Endothelial cell of umbilical vein (primary cell): Measurements from ENCODE around the gene MAG. TPM values are rescaled to one million over a fixed set of nuclear protein-coding genes. Genes with fewer than 3 reads are reported as not detected.

ENCODE experiments used
- BruUV-seq: library from RNA; stranded (reverse); fragments of 400-500 nt; replicated peaks from 2 replicates; lab custom pipeline; 2021; lab: Mats Ljungman, UMichigan
- CTCF ChIA-PET: fragments of 300-600, 350-600 bp; sonication (Branson Sonifier 250); formaldehyde crosslinking; loops from one replicate; lab custom pipeline; 2021; ENCODE audit warnings: antibody characterized with exemption, inconsistent platforms; lab: Charles Lee
- POLR2A ChIA-PET: fragments of 300-600, 350-600 bp; sonication (Branson Sonifier 250); formaldehyde crosslinking; loops from one replicate; lab custom pipeline; 2021; ENCODE audit warnings: antibody characterized with exemption, inconsistent platforms; lab: Charles Lee
- DNase-seq: peaks from one replicate; pipeline ENCODE4 v3.0.0-alpha.2; 2011; ENCODE audit warnings: low read depth, low spot score
- FAIRE-seq: peaks from 2 replicates; lab custom pipeline; 2011; peaks lifted over from hg19 to GRCh38; lab: Jason Lieb, UNC
- H2AFZ ChIP-seq: 2 replicates; pipeline ENCODE4 v1.6.0; 2012; ENCODE audit warnings: low read depth, low read length, control low read depth, inconsistent platforms
- H3K27ac ChIP-seq: 2 replicates; pipeline ENCODE4 v1.5.1; 2011; ENCODE audit warnings: low read depth, mild to moderate bottlenecking, control low read depth, low read length, moderate library complexity; ENCODE audit not compliant: insufficient read depth
- H3K27me3 ChIP-seq, 2 experiments: 2 replicates each; pipeline versions ENCODE4 v1.6.0 to v1.6.1; 2011; ENCODE audit warnings: low read length in 2 of 2, mixed read lengths in 1 of 2; ENCODE audit not compliant: control insufficient read depth in 2 of 2, insufficient read depth in 2 of 2
- H3K36me3 ChIP-seq, 2 experiments: 2 replicates in 1 of 2; 3 replicates in 1 of 2; pipeline ENCODE4 v1.5.1; 2011; ENCODE audit warnings: low read length in 2 of 2, mild to moderate bottlenecking in 1 of 2, moderate library complexity in 1 of 2; ENCODE audit not compliant: control insufficient read depth in 2 of 2, insufficient read depth in 2 of 2; ENCODE audit errors: extremely low read depth in 1 of 2
- H3K4me1 ChIP-seq: 3 replicates; pipeline ENCODE4 v1.5.1; 2011; ENCODE audit warnings: mild to moderate bottlenecking, low read length; ENCODE audit not compliant: control insufficient read depth, insufficient read depth; ENCODE audit errors: extremely low read depth
- H3K4me2 ChIP-seq: 2 replicates; pipeline ENCODE4 v1.6.1; 2011; ENCODE audit warnings: low read length, control low read depth, mixed read lengths; ENCODE audit not compliant: insufficient read depth
- H3K4me3 ChIP-seq, 3 experiments: fragments of 200-600 bp in 1 of 3; sonication (generic), shearing (Covaris generic) in 1 of 3; replicated peaks in 1 of 3; 2 replicates each; pipeline ENCODE4 v1.5.1; 2011 to 2016; ENCODE audit warnings: control low read depth in 3 of 3, low read length in 3 of 3, mild to moderate bottlenecking in 2 of 3, inconsistent platforms in 1 of 3, low read depth in 1 of 3, moderate library complexity in 1 of 3; ENCODE audit not compliant: insufficient read depth in 1 of 3
- H3K79me2 ChIP-seq: 2 replicates; pipeline ENCODE4 v1.6.0; 2012; ENCODE audit warnings: low read length, inconsistent platforms; ENCODE audit not compliant: control insufficient read depth, insufficient read depth
- H3K9ac ChIP-seq: replicated peaks from 2 replicates; pipeline ENCODE3; 2011; ENCODE audit warnings: low read length, control low read depth; ENCODE audit not compliant: insufficient read depth; ENCODE audit errors: extremely low read depth
- H3K9me1 ChIP-seq: replicated peaks from 3 replicates; pipeline ENCODE4 v1.6.0; 2011; ENCODE audit warnings: mild to moderate bottlenecking, low read length; ENCODE audit not compliant: control insufficient read depth, insufficient read depth; ENCODE audit errors: extremely low read depth
- H3K9me3 ChIP-seq: replicated peaks from 2 replicates; pipeline ENCODE4 v1.5.1; 2012; ENCODE audit warnings: low read length, inconsistent platforms; ENCODE audit not compliant: control insufficient read depth, insufficient read depth
- H4K20me1 ChIP-seq: replicated peaks from 2 replicates; pipeline ENCODE3; 2011; ENCODE audit warnings: mild to moderate bottlenecking, low read length; ENCODE audit not compliant: control insufficient read depth, insufficient read depth; ENCODE audit errors: extremely low read depth
- CTCF ChIP-seq, 2 donors: IDR thresholded peaks; 1 replicate in 1 of 2; 2 replicates in 1 of 2; pipeline ENCODE4 v1.5.1; 2011; ENCODE audit warnings: low read length in 2 of 2, mild to moderate bottlenecking in 2 of 2, moderate library complexity in 2 of 2, control low read depth in 1 of 2, inconsistent platforms in 1 of 2, low read depth in 1 of 2; ENCODE audit not compliant: insufficient read depth in 1 of 2; ENCODE audit errors: extremely low read depth in 1 of 2
- EZH2 ChIP-seq: IDR thresholded peaks from 2 replicates; pipeline ENCODE4 v1.6.1; 2012; ENCODE audit warnings: borderline replicate concordance, low read depth, mild to moderate bottlenecking, moderate library complexity, low read length, inconsistent platforms; ENCODE audit not compliant: severe bottlenecking
- FOS ChIP-seq: IDR thresholded peaks from 2 replicates; pipeline ENCODE4 v1.6.1; 2011; ENCODE audit warnings: mild to moderate bottlenecking, low read length, moderate library complexity, borderline replicate concordance; ENCODE audit not compliant: insufficient read depth
- GATA2 ChIP-seq: IDR thresholded peaks from 2 replicates; pipeline ENCODE4 v1.7.0; 2011; ENCODE audit warnings: low read depth, mild to moderate bottlenecking, moderate library complexity, mixed read lengths, low read length; ENCODE audit not compliant: insufficient read length, insufficient read depth
- JUN ChIP-seq: IDR thresholded peaks from 2 replicates; pipeline ENCODE4 v1.6.1; 2011; ENCODE audit warnings: borderline replicate concordance, low read depth; ENCODE audit not compliant: insufficient read length, insufficient read depth
- MYC ChIP-seq: IDR thresholded peaks from one replicate; pipeline ENCODE4 v1.6.1; 2011; ENCODE audit warnings: mild to moderate bottlenecking, low read depth, low read length
- POLR2A ChIP-seq: IDR thresholded peaks from 2 replicates; pipeline ENCODE4 v1.6.1; 2012; ENCODE audit warnings: low read depth, mild to moderate bottlenecking, control low read depth, low read length
- POLR2AphosphoS5 ChIP-seq: IDR thresholded peaks from 2 replicates; pipeline ENCODE4 v1.6.1; 2012; ENCODE audit warnings: low read depth, mild to moderate bottlenecking, control low read depth, low read length, moderate library complexity; ENCODE audit not compliant: insufficient read depth
- dilution Hi-C: fragments of 300-500 bp; cut with MboI; formaldehyde crosslinking; loops from one replicate; pipeline ENCODE4 v1.15.0; 2019; ENCODE audit warnings: low sequenced_read_pairs; ENCODE audit not compliant: extremely low pct_ligation_motif_present
- intact Hi-C: fragments of 100-400 bp; cut with micrococcal nuclease; formaldehyde crosslinking; loops from one replicate; pipeline ENCODE4 v1.10.0; 2022
- polyA plus RNA-seq, 4 experiments: library from polyadenylated mRNA; depleted of rRNA in 3 of 4; stranded (reverse) in 3 of 4; unstranded in 1 of 4; fragments of >200 nt; gene quantifications; 2 replicates each; pipeline versions ENCODE4 v1.2.1 to v1.2.3, GENCODE V29; 2011 to 2012; ENCODE audit warnings: missing spikeins in 1 of 4
- total RNA-seq: library from RNA; stranded (reverse); gene quantifications from 2 replicates; pipeline ENCODE4 v1.2.3, GENCODE V29; 2021
- TF ChIP-seq, protein P1 (sequence below): IDR thresholded peaks from 2 replicates; pipeline ENCODE4 v1.6.1; 2011; ENCODE audit not compliant: insufficient read depth, insufficient read length

The MAG gene
- total and polyA plus RNA-seq, 2 donors (not counting 3 experiments of a cell fraction or from before 2014, with no cell fraction given): not detected

GRCh38 chr19:35345671-35346111 is 53.7 kb downstream of the MAG start:
- no peak overlapping the region for H3K4me2 ChIP-seq
- no peaks in the 10 kb centered on the region for H4K20me1 ChIP-seq
- H3K4me3 ChIP-seq: no peak overlapping the region
- no peaks in the 10 kb centered on the region for H3K4me1 ChIP-seq
- no peak for FAIRE-seq
- dilution Hi-C loops (no loop called here), intact Hi-C loops (no loop called here)
- no peak overlapping the region for H3K27ac ChIP-seq
- no peaks in the 10 kb centered on the region for H3K9me1 ChIP-seq
- POLR2A ChIA-PET: interaction anchor here (0.6 kb wide), 1 partner anchor 12 kb away, joined by 5 read pairs; no protein-coding TSS in a partner anchor
- no TSS peak for BruUV-seq
- no peaks in the 10 kb centered on the region for H3K36me3 ChIP-seq
- H3K79me2 ChIP-seq: no peaks in the 10 kb centered on the region
- H3K9me3 ChIP-seq: no peaks in the 10 kb centered on the region
- H3K9ac ChIP-seq: no peak overlapping the region
- TF ChIP-seq JUN (no peak), MYC (no peak), POLR2AphosphoS5 (no peak), POLR2A (no peak), EZH2 (no peak), FOS (no peak), CTCF (IDR thresholded peaks at IDR 0.05; ENCODE audit: extremely low read depth in 1 of 2, insufficient read depth in 1 of 2, low read depth in 1 of 2, low read length in 2 of 2) (no peak), GATA2 (no peak)
- TF ChIP-seq, protein P1, sequence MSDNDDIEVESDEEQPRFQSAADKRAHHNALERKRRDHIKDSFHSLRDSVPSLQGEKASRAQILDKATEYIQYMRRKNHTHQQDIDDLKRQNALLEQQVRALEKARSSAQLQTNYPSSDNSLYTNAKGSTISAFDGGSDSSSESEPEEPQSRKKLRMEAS: no peak
- no peaks in the 10 kb centered on the region for H3K27me3 ChIP-seq
- CTCF ChIA-PET: no interaction called here
- H2AFZ ChIP-seq: no peak overlapping the region
- no peak for DNase-seq
